ENCODE results near the gene WIPF1. TPM values are rescaled to one million over a fixed set of nuclear protein-coding genes. Genes with fewer than 3 reads are reported as not detected.
A peak's percentile ranks its signal among the peaks of the same experiment; 100 is the strongest.

WIPF1 gene, protein sequence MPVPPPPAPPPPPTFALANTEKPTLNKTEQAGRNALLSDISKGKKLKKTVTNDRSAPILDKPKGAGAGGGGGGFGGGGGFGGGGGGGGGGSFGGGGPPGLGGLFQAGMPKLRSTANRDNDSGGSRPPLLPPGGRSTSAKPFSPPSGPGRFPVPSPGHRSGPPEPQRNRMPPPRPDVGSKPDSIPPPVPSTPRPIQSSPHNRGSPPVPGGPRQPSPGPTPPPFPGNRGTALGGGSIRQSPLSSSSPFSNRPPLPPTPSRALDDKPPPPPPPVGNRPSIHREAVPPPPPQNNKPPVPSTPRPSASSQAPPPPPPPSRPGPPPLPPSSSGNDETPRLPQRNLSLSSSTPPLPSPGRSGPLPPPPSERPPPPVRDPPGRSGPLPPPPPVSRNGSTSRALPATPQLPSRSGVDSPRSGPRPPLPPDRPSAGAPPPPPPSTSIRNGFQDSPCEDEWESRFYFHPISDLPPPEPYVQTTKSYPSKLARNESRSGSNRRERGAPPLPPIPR
- total RNA-seq: 7.3 and 8.1 TPM in 2 replicates

DNA sequence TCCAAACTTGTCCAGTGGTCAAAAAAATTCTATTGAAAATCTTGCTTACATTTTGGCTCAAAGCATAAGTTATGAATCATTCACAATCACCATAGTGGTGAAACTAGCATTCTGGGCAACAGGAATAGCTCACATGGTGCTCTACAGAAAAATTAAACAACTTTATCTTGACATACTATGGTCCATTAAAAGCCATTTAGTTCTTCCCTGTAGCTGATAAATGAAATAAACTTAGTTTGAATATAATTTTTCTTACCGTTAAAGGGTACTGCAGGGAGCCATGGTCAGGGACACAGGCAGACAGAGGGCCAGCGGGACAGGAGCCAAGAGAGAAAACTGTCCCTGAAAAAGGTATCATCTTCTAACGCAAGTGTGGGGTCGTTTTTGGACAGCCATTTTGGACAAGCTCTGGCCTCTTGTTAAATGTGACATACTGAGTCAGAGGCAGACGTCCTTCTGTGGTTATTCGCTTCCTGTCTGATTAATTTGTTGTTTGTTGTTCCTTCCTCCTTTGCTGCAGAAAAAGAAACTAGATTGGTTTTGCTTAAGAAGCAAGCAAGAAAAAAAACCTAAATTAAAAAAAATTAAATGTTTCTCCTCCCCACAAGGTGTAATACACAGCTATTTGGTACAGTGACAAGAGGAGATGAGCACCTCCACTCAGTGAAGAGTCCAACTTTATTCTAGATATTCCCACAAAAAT lies at the start of gene WIPF1:
Gene WIPF1, minus strand, starts transcription at position 460 of the 703 bp plus-strand sequence. CDS start 12,231 bp downstream, outside the sequence.
- peak in 1 of 2 donors; percentile 91 for DNase-seq (ENCODE audit: low read depth in 2 of 2)

DNA sequence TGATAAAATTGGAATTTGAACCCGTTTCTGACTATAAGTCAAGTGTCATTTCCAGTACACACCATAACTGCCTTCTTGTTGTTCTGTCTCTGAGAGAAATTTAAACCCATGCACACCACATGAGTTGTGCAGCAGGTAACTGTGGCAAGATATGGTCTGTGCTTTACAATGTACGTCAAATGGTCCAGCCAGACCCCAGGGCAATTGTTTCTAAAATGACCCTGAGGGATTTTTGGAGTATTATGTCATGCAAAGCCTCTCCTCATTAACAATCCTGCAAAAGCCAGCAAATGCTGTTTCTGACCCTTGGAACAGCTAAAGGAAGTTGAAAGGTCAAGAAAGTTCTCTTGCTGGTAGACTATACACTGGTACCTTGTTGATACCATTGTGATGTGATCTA lies 47.7 kb upstream of the WIPF1 start:
- DNase-seq (ENCODE audit: low read depth in 2 of 2): no peak

DNA sequence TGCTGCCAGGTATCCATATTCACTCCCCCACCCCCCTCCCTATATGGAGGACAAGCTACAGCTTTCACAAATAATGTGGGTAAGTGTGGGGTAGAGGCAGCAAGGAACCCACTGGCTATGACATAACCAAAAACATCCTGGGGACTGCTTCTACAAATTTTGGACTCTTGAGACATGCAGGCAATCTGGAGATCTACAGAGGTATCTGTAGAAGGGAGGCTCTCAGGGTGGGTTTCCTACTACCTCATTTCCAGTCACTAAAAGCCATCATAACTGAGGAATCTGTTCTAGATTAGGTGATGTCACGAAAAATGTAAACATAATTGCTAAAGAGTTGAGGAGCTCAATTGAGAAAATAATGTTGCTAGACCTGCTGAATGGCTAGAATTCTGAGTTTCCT lies 46.8 kb upstream of the WIPF1 start:
- no peak for DNase-seq (ENCODE audit: low read depth in 2 of 2)

DNA sequence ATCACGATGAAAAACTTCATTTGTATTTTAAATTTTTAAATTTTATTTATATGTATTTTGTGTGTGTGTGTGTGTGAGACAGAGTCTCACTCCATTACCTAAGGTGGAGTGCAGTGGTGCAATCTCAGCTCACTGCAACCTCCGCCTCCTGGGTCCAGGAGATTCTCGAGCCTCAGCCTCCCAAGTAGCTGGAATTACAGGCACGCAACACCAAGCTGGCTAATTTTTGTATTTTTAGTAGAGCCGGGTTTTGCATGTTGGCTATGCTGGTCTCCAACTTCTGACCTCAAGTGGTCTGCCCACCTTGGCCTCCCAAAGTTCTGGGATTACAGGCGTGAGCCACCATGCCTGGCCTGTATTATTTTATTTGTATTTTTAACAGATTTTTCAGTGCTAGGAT lies 45.8 kb upstream of the WIPF1 start:
- DNase-seq (ENCODE audit: low read depth in 2 of 2): no peak

DNA sequence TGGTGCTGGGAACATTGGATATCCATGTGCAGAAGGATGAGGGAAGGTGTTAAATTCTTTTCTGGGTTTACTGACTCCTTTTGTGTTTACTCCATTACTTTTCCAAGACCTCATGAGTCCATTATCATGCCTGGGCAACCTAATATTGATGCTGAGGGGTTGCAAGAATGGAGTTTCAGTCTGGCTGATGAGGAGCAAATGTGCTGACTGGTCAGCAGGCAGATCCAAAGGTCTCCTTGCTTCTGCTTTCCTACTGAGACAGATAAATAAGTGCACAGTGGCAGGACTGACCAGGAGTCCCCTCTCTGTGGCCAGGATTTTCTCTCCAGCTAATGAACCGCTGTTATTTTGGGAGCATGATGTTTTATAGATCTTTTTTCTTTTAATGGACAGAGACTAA lies 43.6 kb upstream of the WIPF1 start:
- no peak for DNase-seq (ENCODE audit: low read depth in 2 of 2)

DNA sequence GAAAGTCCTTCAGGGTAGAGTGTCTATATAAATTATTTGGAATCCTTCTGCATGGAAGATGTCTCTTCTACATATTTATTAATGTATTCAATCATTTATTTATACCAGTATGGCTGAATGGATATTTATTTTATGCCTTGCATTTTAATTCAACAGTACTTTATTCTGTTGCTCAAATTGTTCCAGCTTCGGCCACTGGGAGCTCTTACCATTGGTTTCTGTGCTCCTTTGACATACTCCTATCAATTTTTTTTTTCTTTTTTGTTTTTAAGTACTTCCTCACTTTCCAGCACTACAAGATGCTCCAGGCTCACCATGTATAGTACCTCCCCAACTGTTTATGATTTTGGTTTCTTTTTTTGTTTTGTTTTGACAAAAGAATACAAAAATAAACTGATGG lies 39.4 kb upstream of the WIPF1 start:
- no peak for DNase-seq (ENCODE audit: low read depth in 2 of 2)

DNA sequence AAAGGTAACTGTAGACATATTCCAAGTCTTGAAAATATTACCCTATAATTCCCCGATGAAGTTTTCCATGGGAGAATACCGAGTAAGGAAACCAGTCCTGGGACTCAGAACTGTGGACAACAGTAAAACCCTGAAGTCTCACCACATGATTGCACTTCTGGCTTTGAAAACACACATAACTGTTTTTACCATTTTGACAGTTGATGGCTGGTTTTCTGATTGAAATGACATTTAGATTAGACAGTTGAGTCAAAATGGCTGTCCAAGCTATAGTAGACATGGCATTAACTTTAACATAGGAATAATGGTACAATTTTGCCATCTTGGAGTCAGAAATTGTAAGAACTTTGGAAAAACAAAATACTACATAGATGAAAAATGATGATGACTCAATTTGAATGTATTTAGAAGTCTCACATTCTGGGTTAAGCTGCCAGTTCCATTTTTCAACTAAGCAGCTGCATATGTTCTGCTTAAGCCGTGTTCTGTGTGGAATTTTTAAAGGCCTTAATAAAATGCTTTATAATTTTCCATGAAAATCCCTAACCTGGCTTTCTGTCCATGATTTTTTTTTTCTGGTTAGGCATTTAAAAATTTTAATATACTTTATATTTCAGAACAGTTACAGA lies 38.3 kb upstream of the WIPF1 start:
- DNase-seq (ENCODE audit: low read depth in 2 of 2): no peak

DNA sequence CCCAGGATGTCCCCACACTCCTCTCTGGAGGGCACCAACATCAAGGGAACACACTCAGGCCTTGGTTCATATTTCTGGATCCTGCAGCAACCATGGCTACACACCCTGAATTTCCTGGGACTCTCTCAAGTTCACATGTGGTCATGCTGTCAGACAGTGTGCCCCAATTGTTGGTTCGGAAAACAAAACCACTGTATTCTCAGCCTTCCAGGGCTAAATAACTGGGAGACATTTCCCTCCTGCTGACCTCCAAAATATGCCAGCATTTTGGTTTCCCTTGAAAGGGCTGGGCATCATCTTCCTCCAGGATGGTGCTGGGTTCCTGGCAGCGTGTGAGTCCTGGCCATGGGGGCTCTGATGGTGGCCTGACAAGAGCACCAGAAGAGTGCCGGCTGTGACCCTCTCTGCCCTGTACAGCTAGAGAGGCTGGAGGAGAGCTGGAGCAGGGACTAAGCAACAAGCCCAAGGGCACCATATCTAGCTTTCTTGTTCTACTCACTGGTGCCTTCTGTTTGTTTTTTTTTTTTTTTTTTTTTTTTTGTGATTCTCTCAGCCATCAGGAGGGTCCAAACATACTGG lies 37.5 kb upstream of the WIPF1 start:
- no peak for DNase-seq (ENCODE audit: low read depth in 2 of 2)

DNA sequence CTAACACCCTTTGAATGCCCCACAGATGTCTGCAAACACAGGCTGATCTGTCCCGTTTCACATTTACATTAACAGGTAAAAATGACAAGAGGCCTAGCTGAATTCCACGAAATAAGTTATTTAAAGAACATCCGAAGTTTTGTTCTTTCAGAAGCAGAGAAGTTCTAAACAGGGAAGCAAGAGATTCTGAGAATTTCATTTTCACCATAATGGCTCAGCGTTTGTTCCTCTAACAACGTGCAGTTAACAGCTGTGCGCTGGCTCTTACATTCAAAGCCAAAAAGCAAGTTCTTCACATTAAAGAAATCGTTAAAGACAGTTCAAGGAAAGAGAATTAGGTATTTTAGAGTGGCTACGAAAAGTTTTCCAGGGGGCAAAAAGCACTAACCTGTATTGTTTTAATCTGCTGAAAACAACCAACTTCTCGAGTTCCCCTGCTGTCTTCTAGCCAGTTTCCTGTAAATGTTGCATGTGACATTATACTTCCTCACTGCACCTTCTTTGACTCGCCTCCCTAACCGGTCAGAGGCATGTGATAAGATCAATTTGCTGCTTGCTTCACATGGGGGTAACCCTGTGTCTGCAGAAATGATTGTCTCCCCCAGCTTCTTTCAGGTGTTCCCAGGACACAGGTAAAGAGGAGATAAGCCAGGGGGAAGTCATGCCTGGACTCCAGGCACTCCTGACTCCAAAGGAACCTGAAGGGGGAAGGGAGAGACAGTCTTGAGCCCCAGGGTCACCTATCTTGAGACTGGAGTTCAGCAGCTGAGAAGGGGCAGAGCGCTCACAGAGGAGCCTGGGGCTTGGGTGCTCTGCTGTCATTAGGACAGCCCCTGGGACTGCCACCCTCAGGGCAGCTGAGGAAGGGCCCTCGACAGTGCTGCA lies 36.8 kb upstream of the WIPF1 start:
- peak in 1 of 2 donors; percentile 25 for DNase-seq (ENCODE audit: low read depth in 2 of 2)

DNA sequence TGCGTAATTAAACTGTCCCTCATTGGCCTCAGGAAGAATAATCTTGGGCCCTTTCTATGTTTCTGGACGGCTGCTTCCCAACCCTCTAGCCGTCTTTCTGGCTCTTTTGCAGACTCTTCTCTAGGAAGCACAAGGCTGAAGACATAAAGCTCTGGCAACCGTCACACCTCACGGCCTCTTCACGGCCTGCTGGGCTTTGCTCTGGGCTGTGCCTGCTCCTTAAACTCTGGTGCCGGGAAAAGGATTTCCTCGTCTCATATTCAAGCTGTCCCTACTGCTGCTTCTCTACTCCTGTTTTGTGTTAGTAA lies 36.0 kb upstream of the WIPF1 start:
- DNase-seq (ENCODE audit: low read depth in 2 of 2): no peak

DNA sequence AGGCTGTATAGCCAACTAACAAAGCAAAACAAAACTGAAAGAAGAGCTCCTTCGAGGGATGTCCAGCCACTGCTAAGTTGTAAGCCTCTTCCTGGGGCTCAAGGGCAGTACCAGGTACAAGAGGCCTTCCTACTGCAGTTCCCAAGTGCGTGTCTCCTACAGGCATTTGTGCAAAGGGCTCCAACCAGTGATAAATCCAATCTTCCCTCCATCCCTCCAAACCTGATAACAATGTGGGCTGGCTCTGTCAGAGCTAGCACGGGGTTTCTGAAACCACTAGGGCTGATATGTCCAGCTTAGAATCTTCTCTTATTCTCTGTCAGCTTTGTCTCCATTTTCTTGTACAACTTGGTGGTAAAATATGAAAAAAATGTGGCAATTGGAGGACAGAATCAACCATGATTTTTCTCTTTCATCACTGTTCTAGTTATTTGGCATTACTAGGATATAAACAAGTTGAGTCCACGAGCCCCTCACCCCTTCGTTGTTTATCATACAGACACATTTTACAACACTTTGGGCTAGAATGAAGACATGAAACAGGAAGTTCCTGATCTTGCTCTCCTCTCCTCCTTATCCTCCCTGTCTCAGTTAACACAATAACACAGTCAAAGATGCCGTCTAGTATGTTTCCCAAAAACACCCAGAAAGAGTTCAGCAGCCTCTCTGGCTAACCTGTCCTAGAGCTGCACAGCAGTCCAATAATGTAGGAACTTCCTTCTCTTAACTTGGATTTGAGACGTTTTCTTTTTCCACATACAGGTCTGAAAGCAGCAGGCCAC lies 35.4 kb upstream of the WIPF1 start:
- DNase-seq (ENCODE audit: low read depth in 2 of 2): no peak

DNA sequence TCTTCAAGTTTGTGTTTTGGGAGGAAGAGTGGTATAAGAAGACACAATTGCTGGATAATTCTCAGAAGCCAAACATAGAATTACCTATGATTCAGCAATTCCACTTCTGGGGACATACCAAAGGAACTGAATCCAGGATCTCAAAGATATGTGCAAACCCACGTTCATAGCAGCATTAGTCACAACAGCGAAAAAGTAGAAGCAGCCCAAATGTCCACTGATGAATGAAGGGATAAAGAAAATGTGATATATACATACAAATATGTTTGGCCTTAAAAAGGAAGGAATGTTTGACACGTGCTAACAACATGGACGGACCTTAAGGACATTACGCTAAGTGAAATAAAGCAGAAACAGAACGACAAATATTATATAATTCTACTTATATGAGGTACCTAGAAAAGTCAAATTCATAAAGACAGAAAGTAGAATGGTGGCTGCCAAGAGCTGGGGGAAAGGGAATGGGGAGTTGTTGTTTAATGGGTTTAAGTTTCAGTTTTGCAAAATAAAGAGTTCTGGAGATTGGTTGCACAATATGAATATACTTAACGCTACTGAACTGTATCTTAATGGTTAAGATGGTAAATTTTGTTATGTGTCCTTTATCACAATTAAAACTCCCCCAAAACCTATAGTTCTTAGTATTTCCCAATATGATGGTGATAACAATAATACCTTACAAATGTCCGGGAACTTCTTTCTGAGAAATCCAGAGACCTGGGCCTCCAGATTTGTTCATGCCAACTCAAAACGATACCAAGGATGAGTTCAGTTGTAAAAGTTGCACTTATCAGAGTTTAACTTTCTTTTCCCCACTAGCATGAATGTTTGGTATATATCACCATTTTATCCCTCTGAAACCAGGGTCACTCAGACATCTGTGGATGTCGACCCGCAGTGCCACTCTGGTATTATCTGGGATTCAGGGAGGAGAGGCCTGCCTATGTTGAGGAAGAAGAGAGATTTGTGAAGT lies 33.7 kb upstream of the WIPF1 start:
- no peak for DNase-seq (ENCODE audit: low read depth in 2 of 2)

DNA sequence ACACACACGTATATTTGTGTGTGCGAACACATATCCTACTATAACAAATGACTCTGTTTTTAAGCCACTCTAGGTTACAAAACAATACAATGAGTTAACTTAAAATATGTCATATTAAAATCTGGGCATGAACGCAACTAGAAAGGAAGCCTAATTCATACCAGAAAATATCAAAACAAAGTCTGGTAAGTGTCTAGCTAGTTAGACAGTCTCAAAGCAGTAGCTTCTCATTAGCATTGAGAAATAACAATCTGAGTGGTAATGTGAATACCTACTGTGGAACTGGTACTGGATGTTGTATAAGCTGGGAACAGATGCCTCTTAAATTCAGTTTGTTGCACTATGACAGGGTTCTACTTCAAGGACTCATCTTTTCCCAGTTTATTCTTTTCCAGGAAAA lies 32.5 kb upstream of the WIPF1 start:
- DNase-seq (ENCODE audit: low read depth in 2 of 2): no peak

DNA sequence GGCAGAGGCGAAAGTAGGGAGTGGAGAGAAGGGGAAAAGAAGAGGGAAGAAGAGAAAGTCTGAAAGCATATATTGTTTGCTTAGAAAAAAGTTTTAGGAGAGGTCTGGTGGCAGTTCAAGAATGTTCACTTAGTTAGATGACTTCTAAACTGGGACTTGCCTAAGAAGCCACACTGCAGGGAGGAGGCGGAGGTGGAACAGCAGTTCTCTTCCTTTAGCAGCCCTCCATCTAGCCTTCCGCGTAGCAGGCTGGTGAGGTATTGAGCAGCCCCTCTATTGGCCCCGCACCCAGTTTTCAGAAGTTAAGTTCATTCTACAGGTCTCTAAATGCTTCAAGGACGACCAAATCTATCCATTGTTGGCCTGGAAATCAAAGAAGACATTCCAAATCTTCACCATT lies 31.9 kb upstream of the WIPF1 start:
- no peak for DNase-seq (ENCODE audit: low read depth in 2 of 2)

DNA sequence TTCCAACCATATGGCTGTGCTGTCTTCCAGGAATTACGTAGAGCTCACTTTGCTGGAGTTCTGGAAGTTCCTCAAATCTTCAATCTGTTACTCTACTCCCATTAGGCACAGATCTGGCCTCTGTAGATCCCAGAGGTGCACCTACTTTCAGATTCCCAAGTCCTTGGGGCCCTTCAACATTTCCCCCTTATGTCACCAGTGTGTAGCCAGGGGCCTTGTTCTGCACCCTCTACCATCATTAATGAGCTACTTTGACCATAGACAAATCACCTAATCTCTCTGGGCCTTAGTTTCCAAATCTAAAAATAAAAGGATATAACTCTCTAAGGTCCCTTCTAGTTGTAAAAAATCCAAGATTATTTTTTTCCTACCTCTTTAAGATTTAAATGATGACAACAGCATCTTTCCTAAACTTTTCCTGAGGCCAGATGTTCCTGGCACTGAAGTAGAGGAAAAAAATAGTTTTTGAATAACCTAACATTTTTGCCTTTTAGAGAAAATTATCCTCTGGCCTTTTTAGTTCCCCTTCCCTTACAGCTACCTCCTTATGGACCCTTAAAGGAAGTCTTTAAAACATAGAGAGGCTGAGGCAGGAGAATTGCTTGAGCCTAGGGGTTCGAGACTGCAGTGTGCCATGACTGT lies 31.0 kb upstream of the WIPF1 start:
- no peak for DNase-seq (ENCODE audit: low read depth in 2 of 2)

DNA sequence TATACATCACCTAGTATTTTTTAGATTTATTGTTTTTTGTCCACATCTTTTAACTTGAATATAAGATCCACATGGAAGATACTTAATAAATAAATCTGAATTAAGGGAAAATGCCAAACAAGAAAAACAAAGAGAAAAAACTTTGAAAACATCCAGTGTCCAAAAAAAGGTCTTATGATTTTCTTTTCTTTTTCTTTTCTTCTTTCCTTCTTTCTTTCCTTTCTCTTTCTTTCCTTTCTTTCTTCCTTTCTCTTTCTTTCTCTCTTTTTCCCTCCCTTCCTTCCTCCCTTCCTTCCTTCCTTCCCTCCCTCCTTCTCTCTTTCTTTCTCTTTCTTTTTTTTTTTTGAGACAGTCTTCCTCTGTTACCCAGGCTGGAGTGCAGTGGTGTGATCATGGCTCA lies 29.6 kb upstream of the WIPF1 start:
- no peak for DNase-seq (ENCODE audit: low read depth in 2 of 2)

DNA sequence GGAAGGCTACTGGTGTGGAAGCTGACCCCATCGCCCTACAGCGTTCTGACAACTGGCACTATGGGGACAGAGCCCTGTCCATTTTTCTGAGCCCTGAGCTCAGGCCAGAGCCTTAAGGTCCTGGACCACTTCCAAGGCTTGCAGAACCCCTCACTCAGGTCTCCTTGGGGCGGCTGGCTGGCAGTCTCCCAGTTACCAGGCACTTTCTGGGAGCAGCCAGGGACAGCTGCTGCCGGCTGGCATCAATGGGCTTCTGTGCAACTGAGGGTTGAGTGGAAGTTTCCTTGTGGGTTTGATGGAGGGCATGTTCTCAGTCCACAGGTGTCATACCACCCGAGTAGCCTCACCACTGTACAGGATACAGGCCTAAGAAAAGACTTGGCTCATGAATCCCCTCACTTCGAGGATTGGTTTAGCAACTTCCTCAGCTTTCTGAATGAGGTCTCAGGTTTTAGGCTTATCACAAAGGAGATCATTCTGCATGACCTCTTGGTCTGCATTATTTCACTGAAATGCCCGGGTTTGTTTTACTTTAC lies 27.4 kb upstream of the WIPF1 start:
- no peak for DNase-seq (ENCODE audit: low read depth in 2 of 2)

DNA sequence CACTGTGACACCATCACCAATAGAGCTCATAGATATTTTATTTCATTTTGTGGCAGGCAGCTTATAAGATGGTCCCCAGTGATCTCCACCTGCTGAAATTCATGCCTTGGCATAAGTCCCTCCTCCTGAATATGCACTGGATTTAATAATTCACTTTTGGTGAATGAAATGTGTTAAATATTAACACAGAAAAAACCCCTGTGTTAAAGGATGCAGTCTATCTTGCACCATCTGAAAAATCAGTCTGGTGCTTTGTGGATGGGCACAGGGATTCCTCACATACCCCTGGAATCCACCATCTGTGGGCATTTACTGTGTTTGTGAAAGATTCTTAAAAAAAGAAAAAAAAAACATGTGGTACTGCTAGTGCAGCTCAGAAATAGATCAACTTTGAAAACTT lies 26.1 kb upstream of the WIPF1 start:
- DNase-seq (ENCODE audit: low read depth in 2 of 2): no peak

Measured in lung microvascular endothelial cell (primary cell).